Cardiac fibroblast (primary cell): Measurements from ENCODE around the gene CCDC69.
A peak's percentile ranks its signal among the peaks of the same experiment; 100 is the strongest.

Experiments used
- DNase-seq, 2 donors: peaks; one replicate each; pipeline versions ENCODE4 v3.0.0 to v3.0.0-alpha.2; 2010; ENCODE audit warnings: low read depth in 2 of 2
- H3K4me3 ChIP-seq, 2 donors: replicated peaks in 1 of 2; 1 replicate in 1 of 2; 2 replicates in 1 of 2; pipeline ENCODE4 v1.5.1; 2011; ENCODE audit warnings: low read depth in 2 of 2, low read length in 2 of 2, mild to moderate bottlenecking in 2 of 2, moderate library complexity in 1 of 2
- TF ChIP-seq, protein P1 (sequence below): IDR thresholded peaks from one replicate; pipeline ENCODE4 v1.5.1; 2011; ENCODE audit warnings: low read depth, mild to moderate bottlenecking, low read length, inconsistent platforms

The CCDC69 gene

DNA sequence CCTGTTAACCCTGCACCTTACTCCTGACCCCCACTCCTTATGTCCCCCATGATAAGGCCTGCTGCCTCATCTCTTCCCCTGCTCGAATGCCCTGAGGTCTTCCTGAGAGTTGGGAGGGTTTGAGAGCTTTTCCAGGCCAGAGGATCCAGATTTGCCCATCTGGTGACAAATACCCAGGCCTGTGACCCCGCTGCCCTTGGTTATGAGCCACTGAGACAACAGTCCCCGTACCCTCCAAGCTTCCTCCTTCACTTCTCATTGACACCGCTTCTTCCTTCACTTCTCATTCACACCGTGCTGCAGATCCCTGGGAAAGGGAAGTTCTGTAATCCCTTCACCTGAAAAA is 29.7 kb upstream of the CCDC69 start:
- H3K4me3 ChIP-seq = peak overlapping the region; percentile 70 to 87
- no peak for DNase-seq
- TF ChIP-seq, protein P1, sequence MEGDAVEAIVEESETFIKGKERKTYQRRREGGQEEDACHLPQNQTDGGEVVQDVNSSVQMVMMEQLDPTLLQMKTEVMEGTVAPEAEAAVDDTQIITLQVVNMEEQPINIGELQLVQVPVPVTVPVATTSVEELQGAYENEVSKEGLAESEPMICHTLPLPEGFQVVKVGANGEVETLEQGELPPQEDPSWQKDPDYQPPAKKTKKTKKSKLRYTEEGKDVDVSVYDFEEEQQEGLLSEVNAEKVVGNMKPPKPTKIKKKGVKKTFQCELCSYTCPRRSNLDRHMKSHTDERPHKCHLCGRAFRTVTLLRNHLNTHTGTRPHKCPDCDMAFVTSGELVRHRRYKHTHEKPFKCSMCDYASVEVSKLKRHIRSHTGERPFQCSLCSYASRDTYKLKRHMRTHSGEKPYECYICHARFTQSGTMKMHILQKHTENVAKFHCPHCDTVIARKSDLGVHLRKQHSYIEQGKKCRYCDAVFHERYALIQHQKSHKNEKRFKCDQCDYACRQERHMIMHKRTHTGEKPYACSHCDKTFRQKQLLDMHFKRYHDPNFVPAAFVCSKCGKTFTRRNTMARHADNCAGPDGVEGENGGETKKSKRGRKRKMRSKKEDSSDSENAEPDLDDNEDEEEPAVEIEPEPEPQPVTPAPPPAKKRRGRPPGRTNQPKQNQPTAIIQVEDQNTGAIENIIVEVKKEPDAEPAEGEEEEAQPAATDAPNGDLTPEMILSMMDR = no peak

GRCh38 chr5:151252762-151253604 is 29.1 kb upstream of the CCDC69 start, which contains the start of gene GM2A:
Gene GM2A, plus strand, starts transcription at chr5:151253185. Its CDS starts 32 bp downstream, at chr5:151253217.
- TF ChIP-seq, protein P1 = no peak
- peak within 1 kb of the TSS; percentile 70 to 87 for H3K4me3 ChIP-seq
- DNase-seq = peak; percentile 100

DNA sequence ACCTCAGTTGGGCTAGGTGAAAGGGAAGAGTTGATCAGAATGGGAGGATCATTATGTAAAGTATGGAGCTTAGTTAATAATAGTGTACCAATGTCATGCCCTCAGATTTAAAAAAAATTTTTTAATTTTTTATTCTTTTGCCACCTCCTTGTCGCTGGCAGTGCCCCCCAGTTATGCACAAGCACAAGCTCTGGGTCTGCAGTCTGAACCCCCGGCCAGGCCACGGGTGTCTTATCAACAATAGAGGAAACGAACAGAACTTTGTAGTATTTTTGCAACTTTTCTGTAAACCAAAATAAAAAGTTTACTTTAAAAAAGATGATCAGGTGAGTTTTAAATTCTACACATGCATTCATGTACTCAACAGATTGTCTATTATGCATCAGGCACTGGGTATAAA is 27.7 kb upstream of the CCDC69 start:
- TF ChIP-seq, protein P1 = no peak
- H3K4me3 ChIP-seq = no peak overlapping the region
- no peak for DNase-seq

- TF ChIP-seq, protein P1 = no peak
- no peak for DNase-seq
- H3K4me3 ChIP-seq = no peak overlapping the region
Observed at GRCh38 chr5:151251001-151251551, 27.2 kb upstream of the CCDC69 start.

DNA sequence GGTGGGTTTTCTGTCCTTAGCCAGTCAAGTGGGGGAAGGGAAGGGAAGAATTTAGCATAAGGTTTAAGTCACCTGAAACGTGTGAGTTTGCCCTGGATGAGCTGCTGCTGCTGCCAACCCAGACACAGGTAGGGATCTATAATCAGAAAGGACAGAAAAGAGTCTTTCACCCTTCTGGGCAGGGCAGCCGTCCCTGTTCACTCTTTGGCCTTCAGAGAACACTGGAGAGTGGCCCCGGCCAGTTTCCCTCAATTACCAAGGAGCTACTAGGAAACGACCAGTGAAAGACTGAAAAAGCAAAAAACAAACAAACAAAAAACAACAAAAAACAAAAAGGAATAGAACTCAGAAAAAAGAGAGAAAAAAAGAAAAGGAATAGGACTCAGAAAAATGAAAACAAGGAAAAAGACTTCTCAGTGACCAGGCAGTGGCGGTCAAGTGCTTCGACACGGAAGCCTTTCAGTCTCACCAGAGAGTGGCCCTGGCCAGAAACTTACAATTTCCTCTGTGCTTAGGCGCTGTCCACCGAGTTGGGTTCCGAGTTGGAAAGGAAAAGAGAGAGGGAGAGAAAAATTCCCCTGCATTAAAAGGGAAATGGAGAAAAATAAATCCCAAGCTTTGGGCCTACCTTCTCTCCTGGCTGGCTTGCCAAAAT is 26.6 kb upstream of the CCDC69 start:
- no peak for DNase-seq
- no peak overlapping the region for H3K4me3 ChIP-seq
- TF ChIP-seq, protein P1 = no peak

- no peak for DNase-seq
- TF ChIP-seq, protein P1 = no peak
- H3K4me3 ChIP-seq = no peak overlapping the region
Observed at GRCh38 chr5:151249281-151249680, 25.4 kb upstream of the CCDC69 start.
